ENCODE measurements around the gene SSBP2.

SSBP2 gene

DNA sequence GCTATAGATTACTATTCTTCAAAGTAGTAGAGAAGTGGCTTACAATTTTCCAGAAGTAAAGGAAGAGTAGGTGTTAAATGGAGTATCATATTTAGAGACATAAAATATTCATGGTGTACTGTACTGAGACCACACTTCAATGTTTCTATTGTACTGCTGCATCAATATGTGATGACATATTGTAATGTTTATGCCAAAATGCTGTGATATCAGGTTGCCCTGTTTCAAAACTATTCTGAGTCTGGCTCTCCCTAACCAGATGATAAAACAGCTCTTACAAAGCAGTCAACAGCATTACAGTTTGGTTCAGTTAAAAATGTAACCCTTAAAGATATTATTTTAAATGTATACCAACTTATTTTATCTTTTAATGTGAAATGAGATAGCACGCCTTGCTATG lies 326.2 kb downstream of the SSBP2 start:
- DNase-seq (ENCODE audit: low read depth), result no peak
- no peak overlapping the region for H3K4me3 ChIP-seq (ENCODE audit: low read length)
- TF ChIP-seq, protein P1, sequence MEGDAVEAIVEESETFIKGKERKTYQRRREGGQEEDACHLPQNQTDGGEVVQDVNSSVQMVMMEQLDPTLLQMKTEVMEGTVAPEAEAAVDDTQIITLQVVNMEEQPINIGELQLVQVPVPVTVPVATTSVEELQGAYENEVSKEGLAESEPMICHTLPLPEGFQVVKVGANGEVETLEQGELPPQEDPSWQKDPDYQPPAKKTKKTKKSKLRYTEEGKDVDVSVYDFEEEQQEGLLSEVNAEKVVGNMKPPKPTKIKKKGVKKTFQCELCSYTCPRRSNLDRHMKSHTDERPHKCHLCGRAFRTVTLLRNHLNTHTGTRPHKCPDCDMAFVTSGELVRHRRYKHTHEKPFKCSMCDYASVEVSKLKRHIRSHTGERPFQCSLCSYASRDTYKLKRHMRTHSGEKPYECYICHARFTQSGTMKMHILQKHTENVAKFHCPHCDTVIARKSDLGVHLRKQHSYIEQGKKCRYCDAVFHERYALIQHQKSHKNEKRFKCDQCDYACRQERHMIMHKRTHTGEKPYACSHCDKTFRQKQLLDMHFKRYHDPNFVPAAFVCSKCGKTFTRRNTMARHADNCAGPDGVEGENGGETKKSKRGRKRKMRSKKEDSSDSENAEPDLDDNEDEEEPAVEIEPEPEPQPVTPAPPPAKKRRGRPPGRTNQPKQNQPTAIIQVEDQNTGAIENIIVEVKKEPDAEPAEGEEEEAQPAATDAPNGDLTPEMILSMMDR (conservative IDR thresholded peaks at IDR 0.05; ENCODE audit: low read length), result no peak

DNA sequence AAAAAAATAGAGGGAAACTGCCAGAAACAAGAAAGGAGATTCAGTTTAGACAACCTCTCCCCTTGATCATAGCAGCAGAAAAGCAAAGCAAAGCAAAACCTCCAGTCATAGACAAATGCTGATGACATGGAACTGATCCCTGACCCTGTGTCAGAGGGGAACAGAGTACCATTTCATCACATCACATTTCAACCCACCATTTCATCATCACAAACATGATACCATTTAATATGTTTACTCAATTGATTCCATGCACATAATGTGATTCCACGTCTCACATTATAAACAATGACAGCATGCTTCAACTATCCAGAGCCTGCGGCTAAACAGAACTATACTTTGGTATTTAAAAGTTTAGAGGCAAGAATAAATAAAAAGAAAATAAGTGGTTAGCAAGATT lies 328.2 kb downstream of the SSBP2 start:
- TF ChIP-seq, protein P1 (conservative IDR thresholded peaks at IDR 0.05; ENCODE audit: low read length), result no peak
- DNase-seq (ENCODE audit: low read depth), result peak; percentile 60
- H3K4me3 ChIP-seq (ENCODE audit: low read length), result no peak overlapping the region

DNA sequence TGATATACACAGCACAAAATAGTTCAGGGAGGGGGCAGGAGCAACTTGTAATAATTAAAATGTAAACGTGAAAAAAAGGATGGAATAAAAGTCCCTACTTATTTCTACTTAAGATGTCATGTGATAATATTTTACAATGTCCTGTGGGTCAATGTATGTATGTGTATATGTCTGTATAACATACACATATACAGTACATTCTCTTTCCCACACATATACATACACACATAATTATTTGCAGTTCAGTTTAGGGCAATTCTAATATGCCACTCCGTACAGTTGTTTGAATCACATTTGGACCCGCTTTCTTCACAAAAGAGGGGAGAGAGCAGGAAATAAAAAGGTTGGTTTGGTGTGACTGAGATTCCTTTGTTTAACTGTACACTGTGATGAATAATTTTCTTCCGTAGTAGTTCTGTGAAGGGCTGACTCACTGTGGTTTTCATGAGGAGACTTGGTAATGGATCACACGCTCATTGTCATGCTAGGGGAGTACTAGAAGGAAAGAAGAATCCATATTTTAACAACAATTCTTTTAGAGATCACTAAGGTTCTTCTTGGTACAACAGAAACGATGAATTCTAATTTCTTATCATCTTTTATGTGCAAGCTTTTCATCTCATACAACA lies 330.7 kb downstream of the SSBP2 start:
- DNase-seq (ENCODE audit: low read depth), result peak; percentile 86
- TF ChIP-seq, protein P1 (conservative IDR thresholded peaks at IDR 0.05; ENCODE audit: low read length), result no peak
- no peak overlapping the region for H3K4me3 ChIP-seq (ENCODE audit: low read length)

DNA sequence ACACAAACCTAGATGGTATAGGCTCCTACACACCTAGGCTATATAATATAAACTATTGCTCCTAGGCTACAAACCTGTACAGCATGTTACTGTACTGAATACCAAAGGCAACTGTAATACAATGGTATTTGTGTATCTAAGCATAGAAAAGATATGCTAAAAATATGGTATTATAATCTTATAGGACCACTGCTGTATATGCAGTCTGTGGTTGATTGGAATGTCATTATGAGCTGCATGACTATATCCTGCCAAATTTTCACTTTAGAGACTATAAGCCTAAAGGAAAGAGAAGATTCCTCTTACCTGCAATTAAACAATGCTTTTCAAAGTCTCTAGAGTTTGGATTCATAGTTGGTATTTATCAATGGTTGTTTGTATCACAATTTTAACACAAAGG lies 332.3 kb downstream of the SSBP2 start:
- TF ChIP-seq, protein P1 (conservative IDR thresholded peaks at IDR 0.05; ENCODE audit: low read length), result no peak
- no peak overlapping the region for H3K4me3 ChIP-seq (ENCODE audit: low read length)
- DNase-seq (ENCODE audit: low read depth), result no peak

DNA sequence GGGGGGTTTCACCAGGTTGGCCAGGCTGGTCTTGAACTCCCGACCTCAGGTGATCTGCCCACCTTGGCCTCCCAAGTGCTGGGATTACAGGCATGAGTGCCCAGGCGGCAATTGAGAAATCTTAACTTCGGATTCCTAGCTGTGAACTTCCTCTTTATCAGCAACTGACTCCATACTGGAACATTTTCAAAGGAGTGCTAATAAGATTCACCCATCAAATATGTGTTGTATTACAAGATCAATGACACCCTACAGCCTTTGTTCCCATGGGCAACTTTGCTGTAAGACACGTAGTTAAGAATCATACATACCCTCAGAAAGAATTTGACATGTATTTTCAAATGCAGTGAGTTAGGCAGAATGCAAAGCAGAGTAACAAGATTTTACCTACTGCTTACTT lies 333.8 kb downstream of the SSBP2 start:
- no peak overlapping the region for H3K4me3 ChIP-seq (ENCODE audit: low read length)
- no peak for DNase-seq (ENCODE audit: low read depth)
- TF ChIP-seq, protein P1 (conservative IDR thresholded peaks at IDR 0.05; ENCODE audit: low read length), result no peak

DNA sequence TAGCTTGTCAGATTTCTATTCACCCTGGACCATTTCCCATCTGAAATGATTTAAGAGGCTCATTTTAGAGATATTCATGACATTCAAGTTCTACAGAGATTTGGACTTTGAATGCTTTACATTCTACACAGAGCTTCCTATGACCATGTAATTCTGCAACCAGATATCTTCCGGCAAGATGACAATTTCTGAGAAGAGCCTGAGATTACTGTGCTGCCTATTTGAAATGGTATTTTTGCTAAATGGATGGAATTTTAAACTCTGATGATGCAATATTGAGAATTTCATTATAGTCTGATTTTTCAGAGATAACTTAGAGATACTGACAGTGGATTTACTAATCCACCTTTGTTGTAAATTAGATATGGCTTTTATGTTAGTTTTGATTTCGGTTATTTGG lies 341.0 kb downstream of the SSBP2 start:
- no peak overlapping the region for H3K4me3 ChIP-seq (ENCODE audit: low read length)
- no peak for DNase-seq (ENCODE audit: low read depth)
- TF ChIP-seq, protein P1 (conservative IDR thresholded peaks at IDR 0.05; ENCODE audit: low read length), result no peak

DNA sequence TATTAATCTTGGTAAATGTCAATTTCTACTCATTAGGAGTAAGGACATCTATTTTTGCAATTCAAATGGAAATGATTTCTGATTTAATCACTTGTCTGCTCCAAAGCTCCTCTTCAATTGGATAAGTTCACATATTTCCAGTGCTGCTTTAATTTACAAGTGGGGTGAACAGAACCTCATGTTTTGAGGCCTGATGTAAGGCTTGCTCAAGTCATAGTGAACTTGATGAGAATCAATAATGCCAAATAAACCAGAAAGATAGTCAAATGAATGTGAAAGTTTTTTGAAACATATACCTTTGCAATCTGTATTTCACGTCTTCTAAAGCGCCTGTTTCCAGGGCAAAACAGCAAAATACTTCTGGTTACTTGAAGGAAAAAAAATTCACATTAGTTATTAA lies 341.5 kb downstream of the SSBP2 start:
- H3K4me3 ChIP-seq (ENCODE audit: low read length), result no peak overlapping the region
- DNase-seq (ENCODE audit: low read depth), result no peak
- TF ChIP-seq, protein P1 (conservative IDR thresholded peaks at IDR 0.05; ENCODE audit: low read length), result no peak
